K562 (cell line): ENCODE data around the gene NKX6-2. TPM values are rescaled to one million over a fixed set of nuclear protein-coding genes. Genes with fewer than 3 reads are reported as not detected.

ENCODE experiments used
- ATAC-seq: fragments of 200-7000 bp; cut with Tn5 transposase; 3 replicates; pipeline ENCODE4 v1.9.1; 2020; ENCODE audit warnings: moderate library complexity
- BruUV-seq: library from RNA; stranded (reverse); fragments of 400-500 nt; replicated peaks from 2 replicates; lab custom pipeline; 2021; lab: Mats Ljungman, UMichigan
- CTCF ChIA-PET: fragments of 300-600 bp; formaldehyde crosslinking; extraction: SDS; loops from one replicate; lab custom pipeline; 2021; ENCODE audit warnings: low intra/inter-chr PET ratio; lab: Yijun Ruan, JAX
- POLR2A ChIA-PET: fragments of 300-600, 350-650 bp; sonication (Branson Sonifier 250); formaldehyde crosslinking; extraction: SDS; loops from one replicate; lab custom pipeline; 2021; ENCODE audit warnings: antibody characterized with exemption, inconsistent platforms; lab: Yijun Ruan, JAX
- DNase-seq, 4 experiments: peaks; one replicate each; pipeline versions ENCODE4 v3.0.0 to v3.0.0-alpha.2; 2011 to 2018; ENCODE audit warnings: low spot score in 3 of 4, mixed read lengths in 3 of 4; ENCODE audit errors: extremely low read depth in 1 of 4
- FAIRE-seq: peaks from 2 replicates; lab custom pipeline; 2011; peaks lifted over from hg19 to GRCh38; lab: Jason Lieb, UNC
- H2AFZ ChIP-seq: 2 replicates; pipeline ENCODE4 v1.6.0; 2011; ENCODE audit warnings: low read depth, low read length, control low read depth, inconsistent platforms
- H3K27ac ChIP-seq: fragments of 200-600 bp; 3 replicates; pipeline ENCODE4 v1.8.0; 2011; ENCODE audit warnings: low read depth, mild to moderate bottlenecking, control low read depth, inconsistent platforms, low read length, moderate library complexity, mixed read lengths; ENCODE audit errors: extremely low read depth
- H3K27me3 ChIP-seq, 2 experiments: fragments of 300-600 bp in 1 of 2; 2 replicates in 1 of 2; 3 replicates in 1 of 2; pipeline versions ENCODE4 v1.6.0 to v1.8.0; 2011; ENCODE audit warnings: inconsistent platforms in 2 of 2, low read length in 2 of 2, mild to moderate bottlenecking in 1 of 2, mixed read lengths in 1 of 2, moderate library complexity in 1 of 2; ENCODE audit not compliant: control insufficient read depth in 2 of 2, insufficient read depth in 2 of 2
- H3K36me3 ChIP-seq: fragments of 300-600 bp; 3 replicates; pipeline ENCODE4 v1.8.0; 2011; ENCODE audit warnings: mild to moderate bottlenecking, low read length, inconsistent platforms; ENCODE audit not compliant: control insufficient read depth, insufficient read depth
- H3K4me1 ChIP-seq, 2 experiments: fragments of 200-600 bp in 1 of 2; replicated peaks in 1 of 2; 2 replicates in 1 of 2; 3 replicates in 1 of 2; pipeline versions ENCODE4 v1.5.1 to v1.8.0; 2011; ENCODE audit warnings: inconsistent platforms in 2 of 2, low read length in 2 of 2, mild to moderate bottlenecking in 1 of 2, mixed read lengths in 1 of 2, moderate library complexity in 1 of 2; ENCODE audit not compliant: control insufficient read depth in 2 of 2, insufficient read depth in 2 of 2
- H3K4me2 ChIP-seq: 2 replicates; pipeline ENCODE4 v1.6.1; 2011; ENCODE audit warnings: low read length, control low read depth, inconsistent platforms, mixed read lengths; ENCODE audit not compliant: insufficient read depth
- H3K4me3 ChIP-seq: fragments of 200-600 bp; sonication (generic), shearing (Covaris generic); 2 replicates; pipeline ENCODE4 v1.5.1; 2016; ENCODE audit warnings: control low read depth, inconsistent platforms
- H3K79me2 ChIP-seq: fragments of 200-600 bp; 3 replicates; pipeline ENCODE4 v1.8.0; 2011; ENCODE audit warnings: low read length, inconsistent platforms; ENCODE audit not compliant: control insufficient read depth, insufficient read depth
- H3K9ac ChIP-seq, 2 experiments: 2 replicates each; pipeline versions ENCODE4 v1.6.0 to v1.6.1; 2011; ENCODE audit warnings: low read depth in 2 of 2, low read length in 2 of 2, control low read depth in 1 of 2, inconsistent platforms in 1 of 2, mild to moderate bottlenecking in 1 of 2, mixed read lengths in 1 of 2; ENCODE audit not compliant: insufficient read depth in 1 of 2
- H3K9me1 ChIP-seq: one replicate; pipeline ENCODE4 v1.6.0; 2011; ENCODE audit warnings: inconsistent platforms, mild to moderate bottlenecking, low read length, moderate library complexity; ENCODE audit not compliant: control insufficient read depth, insufficient read depth
- H3K9me3 ChIP-seq: replicated peaks from 2 replicates; pipeline ENCODE4 v1.5.1; 2011; ENCODE audit warnings: low read depth, low read length, inconsistent platforms; ENCODE audit not compliant: control insufficient read depth, insufficient read depth
- H4K20me1 ChIP-seq: replicated peaks from 2 replicates; pipeline ENCODE4 v1.6.1; 2011; ENCODE audit warnings: low read length, inconsistent platforms, mixed read lengths; ENCODE audit not compliant: control insufficient read depth, insufficient read depth
- ARID1B ChIP-seq: fragments of 450-650 bp; IDR thresholded peaks from 2 replicates; pipeline ENCODE4 v1.6.1; 2016; ENCODE audit warnings: antibody characterized with exemption, mild to moderate bottlenecking, inconsistent platforms
- BACH1 ChIP-seq: fragments of 200-800 bp; sonication (Bioruptor generic); IDR thresholded peaks from 2 replicates; pipeline ENCODE4 v1.6.1; 2016; ENCODE audit warnings: missing genetic modification characterization, missing compliant biosample characterization
- CHD2 ChIP-seq: IDR thresholded peaks from 2 replicates; pipeline ENCODE4 v1.6.1; 2011; ENCODE audit warnings: low read depth, low read length
- ESRRA ChIP-seq: fragments of 450-650 bp; IDR thresholded peaks from 2 replicates; pipeline ENCODE4 v1.6.1; 2014; ENCODE audit warnings: low read depth, mild to moderate bottlenecking, moderate library complexity, borderline replicate concordance
- PTRF ChIP-seq: fragments of 450-650 bp; IDR thresholded peaks from 2 replicates; pipeline ENCODE4 v1.6.1; 2016; ENCODE audit warnings: mild to moderate bottlenecking, missing genetic modification characterization, missing compliant biosample characterization
- STAT5A ChIP-seq: IDR thresholded peaks from 2 replicates; pipeline ENCODE4 v1.6.1; 2012; ENCODE audit warnings: low read length, inconsistent platforms, borderline replicate concordance
- ZNF76 ChIP-seq: fragments of 250-450 bp; sonication (Bioruptor Pico); IDR thresholded peaks from 2 replicates; pipeline ENCODE4 v1.4.0; 2020; ENCODE audit warnings: mild to moderate bottlenecking, moderate library complexity, borderline replicate concordance
- WGBS: fragments of 100-300 bp; shearing (Covaris generic); methylation state at CpG from one replicate; pipeline ENCODE4 v1.1.6; 2016; ENCODE audit warnings: low coverage, mixed read lengths; ENCODE audit not compliant: insufficient coverage; ENCODE audit errors: missing lambda C conversion rate; 5-methylcytosine and 5-hydroxymethylcytosine counted together
- in situ Hi-C: fragments of 300-500 bp; cut with MboI; formaldehyde crosslinking; loops from 4 replicates; pipeline ENCODE4 v1.15.0; 2018; ENCODE audit warnings: inconsistent platforms, mixed read lengths
- intact Hi-C: fragments of 100-400 bp; cut with micrococcal nuclease; formaldehyde crosslinking; loops from 2 replicates; pipeline ENCODE4 v1.14.2; 2022
- polyA plus RNA-seq, 8 experiments: library from polyadenylated mRNA; depleted of rRNA in 4 of 8; stranded (reverse) in 5 of 8; unstranded in 3 of 8; fragments of >200 nt; fragmentation: Nextera tagmentation in 2 of 8; fragmentation: Illumina TruSeq in 1 of 8; extraction: Ambion mirVana in 2 of 8; extraction: Trizol in 1 of 8; gene quantifications; 2 replicates each; pipeline versions ENCODE4 v1.2.1 to v1.2.3, GENCODE V29; 2011 to 2014; ENCODE audit warnings: inconsistent platforms in 1 of 8, missing spikeins in 1 of 8
- total RNA-seq, 7 experiments: library from RNA; depleted of rRNA in 6 of 7; stranded (reverse); fragments of >200 nt in 6 of 7; fragmentation: Illumina TruSeq in 2 of 7; extraction: Trizol in 2 of 7; gene quantifications; 2 replicates each; pipeline versions ENCODE4 v1.2.1 to v1.2.3, GENCODE V29; 2011 to 2021; ENCODE audit warnings: low replicate concordance in 1 of 7
- TF ChIP-seq, protein P1 (sequence below): fragments of 250-450 bp; sonication (Bioruptor Pico); IDR thresholded peaks from 2 replicates; pipeline ENCODE4 v1.5.0; 2021; ENCODE audit warnings: mild to moderate bottlenecking, borderline replicate concordance
- TF ChIP-seq, protein P2 (sequence below): sonication (generic); formaldehyde crosslinking; IDR thresholded peaks from 2 replicates; pipeline ENCODE4 v1.8.0; 2022; ENCODE audit warnings: mild to moderate bottlenecking, missing genetic modification reagents
- TF ChIP-seq, protein P3 (sequence below): fragments of 450-650 bp; IDR thresholded peaks from 2 replicates; pipeline ENCODE4 v1.6.1; 2016
- TF ChIP-seq, protein P4 (sequence below): IDR thresholded peaks from 2 replicates; pipeline ENCODE4 v1.6.1; 2016; ENCODE audit warnings: missing genetic modification characterization, missing compliant biosample characterization
- TF ChIP-seq, protein P5 (sequence below): fragments of 450-650 bp; formaldehyde crosslinking; IDR thresholded peaks from 2 replicates; pipeline ENCODE4 v1.4.0; 2020; ENCODE audit warnings: mild to moderate bottlenecking, moderate library complexity
- TF ChIP-seq, protein P6 (sequence below): fragments of 450-650 bp; conservative IDR thresholded peaks from 2 replicates; pipeline ENCODE4 v1.6.1; 2016; ENCODE audit warnings: missing genetic modification characterization, low read depth, mild to moderate bottlenecking, missing compliant biosample characterization, moderate library complexity

The NKX6-2 gene
- total and polyA plus RNA-seq, 9 of the 15 experiments (the other 6 are each of a cell fraction or from before 2014, with no cell fraction given): 1.0 to 1.6 TPM; not detected in 7

DNA sequence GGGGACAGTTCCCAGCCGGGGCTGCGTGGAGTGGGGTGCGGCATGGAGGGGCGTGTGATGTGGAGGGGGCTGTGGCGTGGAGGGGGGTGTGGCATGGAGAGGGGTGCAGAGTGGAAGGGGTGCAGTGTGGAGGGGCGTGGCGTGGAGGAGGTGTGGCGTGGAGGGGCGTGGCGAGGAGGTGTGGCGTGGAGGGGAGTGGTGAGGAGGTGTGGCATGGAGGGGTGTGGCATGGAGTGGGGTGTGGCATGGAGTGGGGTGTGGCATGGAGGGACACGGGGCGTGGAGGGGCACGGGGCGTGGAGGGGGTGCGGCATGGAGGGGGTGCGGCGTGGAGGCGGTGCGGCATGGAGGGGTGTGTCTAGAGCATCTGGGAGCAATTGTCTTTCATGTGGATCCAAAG is 33.6 kb downstream of the NKX6-2 start (continued):
- TF ChIP-seq CHD2 (no peak), ESRRA (no peak), BACH1 (tag) (no peak), PTRF (tag) (no peak)
- TF ChIP-seq, protein P1, sequence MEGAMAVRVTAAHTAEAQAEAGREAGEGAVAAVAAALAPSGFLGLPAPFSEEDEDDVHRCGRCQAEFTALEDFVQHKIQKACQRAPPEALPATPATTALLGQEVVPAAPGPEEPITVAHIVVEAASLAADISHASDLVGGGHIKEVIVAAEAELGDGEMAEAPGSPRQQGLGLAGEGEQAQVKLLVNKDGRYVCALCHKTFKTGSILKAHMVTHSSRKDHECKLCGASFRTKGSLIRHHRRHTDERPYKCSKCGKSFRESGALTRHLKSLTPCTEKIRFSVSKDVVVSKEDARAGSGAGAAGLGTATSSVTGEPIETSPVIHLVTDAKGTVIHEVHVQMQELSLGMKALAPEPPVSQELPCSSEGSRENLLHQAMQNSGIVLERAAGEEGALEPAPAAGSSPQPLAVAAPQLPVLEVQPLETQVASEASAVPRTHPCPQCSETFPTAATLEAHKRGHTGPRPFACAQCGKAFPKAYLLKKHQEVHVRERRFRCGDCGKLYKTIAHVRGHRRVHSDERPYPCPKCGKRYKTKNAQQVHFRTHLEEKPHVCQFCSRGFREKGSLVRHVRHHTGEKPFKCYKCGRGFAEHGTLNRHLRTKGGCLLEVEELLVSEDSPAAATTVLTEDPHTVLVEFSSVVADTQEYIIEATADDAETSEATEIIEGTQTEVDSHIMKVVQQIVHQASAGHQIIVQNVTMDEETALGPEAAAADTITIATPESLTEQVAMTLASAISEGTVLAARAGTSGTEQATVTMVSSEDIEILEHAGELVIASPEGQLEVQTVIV (CRISPR knock-in tag): no peak

DNA sequence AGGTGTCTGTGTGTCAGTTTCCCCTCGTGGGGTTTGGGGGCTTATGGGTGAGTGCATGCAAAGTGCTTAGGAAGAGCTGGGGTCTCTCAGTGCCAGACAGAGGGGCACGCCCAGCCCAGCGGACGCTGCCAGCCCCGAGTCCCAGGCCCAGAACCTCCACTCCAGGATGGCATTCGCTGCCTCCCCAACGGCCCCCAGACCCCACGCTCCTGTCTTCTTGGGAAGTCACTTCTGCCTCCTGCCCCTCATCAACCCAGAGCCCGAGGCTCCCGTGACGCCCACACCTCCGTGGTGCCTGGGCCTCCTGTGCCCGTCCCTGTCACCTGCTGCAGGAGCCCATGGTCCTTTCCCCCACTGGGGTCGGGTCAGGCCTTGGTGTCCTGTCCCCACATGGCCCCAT is 35.0 kb downstream of the NKX6-2 start:
- no peak overlapping the region for H2AFZ ChIP-seq
- H3K9me3 ChIP-seq: no peaks in the 10 kb centered on the region; the same call in 1 of the 2 replicates
- WGBS: 89% methylated on average over 6 of the region's 14 CpGs
- H3K27me3 ChIP-seq: no peaks in the 10 kb centered on the region
- ChIA-PET POLR2A (interaction anchor here (0.6 kb wide), 1 partner anchor 275 kb away, joined by 3 read pairs; no protein-coding TSS in a partner anchor), CTCF (no interaction called here)
- DNase-seq (no peak), FAIRE-seq (no peak), ATAC-seq (no peak)
- H3K4me2 ChIP-seq: no peak overlapping the region
- no TSS peak for BruUV-seq
- intact Hi-C loops: no loop called here
- in situ Hi-C loops: no loop called here
- no peak overlapping the region for H3K27ac ChIP-seq
- no peaks in the 10 kb centered on the region for H3K9me1 ChIP-seq
- no peak overlapping the region for H3K9ac ChIP-seq
- H3K4me3 ChIP-seq: no peak overlapping the region
- H3K36me3 ChIP-seq: no peaks in the 10 kb centered on the region
- no peaks in the 10 kb centered on the region for H4K20me1 ChIP-seq
- H3K4me1 ChIP-seq: peaks cover 0 to 5% of the 10 kb centered on the region in 2 experiments; a peak in 1 of 5 replicates
- no peaks in the 10 kb centered on the region for H3K79me2 ChIP-seq
- TF ChIP-seq ARID1B (no peak), ZNF76 (CRISPR knock-in tag) (no peak), STAT5A (no peak)
- TF ChIP-seq, protein P2, sequence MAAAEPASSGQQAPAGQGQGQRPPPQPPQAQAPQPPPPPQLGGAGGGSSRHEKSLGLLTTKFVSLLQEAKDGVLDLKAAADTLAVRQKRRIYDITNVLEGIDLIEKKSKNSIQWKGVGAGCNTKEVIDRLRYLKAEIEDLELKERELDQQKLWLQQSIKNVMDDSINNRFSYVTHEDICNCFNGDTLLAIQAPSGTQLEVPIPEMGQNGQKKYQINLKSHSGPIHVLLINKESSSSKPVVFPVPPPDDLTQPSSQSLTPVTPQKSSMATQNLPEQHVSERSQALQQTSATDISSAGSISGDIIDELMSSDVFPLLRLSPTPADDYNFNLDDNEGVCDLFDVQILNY (CRISPR knock-in tag): no peak
- TF ChIP-seq, protein P3, sequence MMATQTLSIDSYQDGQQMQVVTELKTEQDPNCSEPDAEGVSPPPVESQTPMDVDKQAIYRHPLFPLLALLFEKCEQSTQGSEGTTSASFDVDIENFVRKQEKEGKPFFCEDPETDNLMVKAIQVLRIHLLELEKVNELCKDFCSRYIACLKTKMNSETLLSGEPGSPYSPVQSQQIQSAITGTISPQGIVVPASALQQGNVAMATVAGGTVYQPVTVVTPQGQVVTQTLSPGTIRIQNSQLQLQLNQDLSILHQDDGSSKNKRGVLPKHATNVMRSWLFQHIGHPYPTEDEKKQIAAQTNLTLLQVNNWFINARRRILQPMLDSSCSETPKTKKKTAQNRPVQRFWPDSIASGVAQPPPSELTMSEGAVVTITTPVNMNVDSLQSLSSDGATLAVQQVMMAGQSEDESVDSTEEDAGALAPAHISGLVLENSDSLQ: no peak
- TF ChIP-seq, protein P4, sequence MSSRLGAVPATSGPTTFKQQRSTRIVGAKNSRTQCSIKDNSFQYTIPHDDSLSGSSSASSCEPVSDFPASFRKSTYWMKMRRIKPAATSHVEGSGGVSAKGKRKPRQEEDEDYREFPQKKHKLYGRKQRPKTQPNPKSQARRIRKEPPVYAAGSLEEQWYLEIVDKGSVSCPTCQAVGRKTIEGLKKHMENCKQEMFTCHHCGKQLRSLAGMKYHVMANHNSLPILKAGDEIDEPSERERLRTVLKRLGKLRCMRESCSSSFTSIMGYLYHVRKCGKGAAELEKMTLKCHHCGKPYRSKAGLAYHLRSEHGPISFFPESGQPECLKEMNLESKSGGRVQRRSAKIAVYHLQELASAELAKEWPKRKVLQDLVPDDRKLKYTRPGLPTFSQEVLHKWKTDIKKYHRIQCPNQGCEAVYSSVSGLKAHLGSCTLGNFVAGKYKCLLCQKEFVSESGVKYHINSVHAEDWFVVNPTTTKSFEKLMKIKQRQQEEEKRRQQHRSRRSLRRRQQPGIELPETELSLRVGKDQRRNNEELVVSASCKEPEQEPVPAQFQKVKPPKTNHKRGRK (tag): no peak
- TF ChIP-seq, protein P5, sequence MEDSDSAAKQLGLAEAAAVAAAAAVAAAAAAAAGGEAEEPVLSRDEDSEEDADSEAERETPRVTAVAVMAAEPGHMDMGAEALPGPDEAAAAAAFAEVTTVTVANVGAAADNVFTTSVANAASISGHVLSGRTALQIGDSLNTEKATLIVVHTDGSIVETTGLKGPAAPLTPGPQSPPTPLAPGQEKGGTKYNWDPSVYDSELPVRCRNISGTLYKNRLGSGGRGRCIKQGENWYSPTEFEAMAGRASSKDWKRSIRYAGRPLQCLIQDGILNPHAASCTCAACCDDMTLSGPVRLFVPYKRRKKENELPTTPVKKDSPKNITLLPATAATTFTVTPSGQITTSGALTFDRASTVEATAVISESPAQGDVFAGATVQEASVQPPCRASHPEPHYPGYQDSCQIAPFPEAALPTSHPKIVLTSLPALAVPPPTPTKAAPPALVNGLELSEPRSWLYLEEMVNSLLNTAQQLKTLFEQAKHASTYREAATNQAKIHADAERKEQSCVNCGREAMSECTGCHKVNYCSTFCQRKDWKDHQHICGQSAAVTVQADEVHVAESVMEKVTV (CRISPR knock-in tag): no peak
- TF ChIP-seq, protein P6, sequence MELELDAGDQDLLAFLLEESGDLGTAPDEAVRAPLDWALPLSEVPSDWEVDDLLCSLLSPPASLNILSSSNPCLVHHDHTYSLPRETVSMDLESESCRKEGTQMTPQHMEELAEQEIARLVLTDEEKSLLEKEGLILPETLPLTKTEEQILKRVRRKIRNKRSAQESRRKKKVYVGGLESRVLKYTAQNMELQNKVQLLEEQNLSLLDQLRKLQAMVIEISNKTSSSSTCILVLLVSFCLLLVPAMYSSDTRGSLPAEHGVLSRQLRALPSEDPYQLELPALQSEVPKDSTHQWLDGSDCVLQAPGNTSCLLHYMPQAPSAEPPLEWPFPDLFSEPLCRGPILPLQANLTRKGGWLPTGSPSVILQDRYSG (tag): no peak
